NCI-H526 treated with DMSO at 0.1 percent for 48 hours (cell line): Measurements from ENCODE around the gene CD68.

Source experiments
- DNase-seq: peaks from one replicate; lab custom pipeline; 2025; lab: John Stamatoyannopoulos, UW

The CD68 gene

DNA sequence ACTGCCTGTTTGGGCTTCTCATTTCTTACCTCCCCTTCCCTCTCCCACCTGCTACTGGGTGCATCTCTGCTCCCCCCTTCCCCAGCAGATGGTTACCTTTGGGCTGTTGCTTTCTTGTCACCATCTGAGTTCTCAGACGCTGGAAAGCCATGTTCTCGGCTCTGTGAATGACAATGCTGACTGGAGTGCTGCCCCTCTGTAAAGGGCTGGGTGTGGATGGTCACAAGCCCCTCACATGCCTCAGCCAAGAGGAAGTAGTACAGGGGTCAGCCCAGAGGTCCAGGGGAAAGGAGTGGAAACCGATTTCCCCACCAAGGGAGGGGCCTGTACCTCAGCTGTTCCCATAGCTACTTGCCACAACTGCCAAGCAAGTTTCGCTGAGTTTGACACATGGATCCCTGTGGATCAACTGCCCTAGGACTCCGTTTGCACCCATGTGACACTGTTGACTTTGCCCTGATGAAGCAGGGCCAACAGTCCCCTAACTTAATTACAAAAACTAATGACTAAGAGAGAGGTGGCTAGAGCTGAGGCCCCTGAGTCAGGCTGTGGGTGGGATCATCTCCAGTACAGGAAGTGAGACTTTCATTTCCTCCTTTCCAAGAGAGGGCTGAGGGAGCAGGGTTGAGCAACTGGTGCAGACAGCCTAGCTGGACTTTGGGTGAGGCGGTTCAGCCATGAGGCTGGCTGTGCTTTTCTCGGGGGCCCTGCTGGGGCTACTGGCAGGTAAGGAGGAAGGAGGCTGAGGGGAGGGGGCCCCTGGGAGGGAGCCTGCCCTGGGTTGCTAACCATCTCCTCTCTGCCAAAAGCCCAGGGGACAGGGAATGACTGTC is at the start of gene CD68:
Gene CD68, plus strand, starts transcription at position 638 of the 833 bp plus-strand sequence. Its CDS starts 40 bp downstream, at position 678.
- DNase-seq: no peak

- DNase-seq: no peak
These were observed 49.2 kb upstream of the CD68 start for GRCh38 chr17:7530023-7530900.

- DNase-seq: no peak
These were observed 41.4 kb upstream of the CD68 start for GRCh38 chr17:7538050-7538449.

DNA sequence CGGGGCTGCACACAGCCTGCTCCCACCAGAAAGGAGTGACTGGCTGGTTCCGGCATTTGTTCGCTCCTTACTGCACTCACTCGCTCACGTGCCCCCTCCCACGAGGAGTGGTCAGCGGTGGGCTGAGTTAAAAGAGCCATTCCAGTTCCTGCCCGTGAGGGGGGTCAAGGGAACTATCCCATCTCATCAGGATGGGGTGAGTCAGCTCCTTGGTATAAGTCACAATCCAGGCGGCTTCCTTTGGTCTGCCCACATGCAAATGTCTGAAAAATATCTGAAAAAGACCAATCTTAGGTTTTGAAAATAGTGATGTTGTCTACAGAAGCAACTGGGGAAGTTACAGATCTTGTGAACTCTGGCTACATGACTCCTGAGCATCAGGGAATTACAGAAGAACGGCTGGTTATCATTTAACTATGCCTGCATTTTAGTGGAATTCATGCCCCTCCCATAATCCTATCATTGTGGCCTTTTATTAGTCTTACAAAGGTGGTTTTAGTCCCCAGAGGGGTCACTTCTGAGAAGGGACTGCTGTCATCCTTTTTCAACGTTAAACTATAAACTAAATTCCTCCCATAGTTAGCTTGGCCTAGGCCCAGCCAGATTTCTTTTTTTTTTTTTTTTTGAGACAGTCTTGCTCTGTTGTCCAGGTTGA is 40.4 kb upstream of the CD68 start:
- no peak for DNase-seq

- DNase-seq: no peak
These were observed 38.3 kb upstream of the CD68 start for GRCh38 chr17:7541074-7541621.

DNA sequence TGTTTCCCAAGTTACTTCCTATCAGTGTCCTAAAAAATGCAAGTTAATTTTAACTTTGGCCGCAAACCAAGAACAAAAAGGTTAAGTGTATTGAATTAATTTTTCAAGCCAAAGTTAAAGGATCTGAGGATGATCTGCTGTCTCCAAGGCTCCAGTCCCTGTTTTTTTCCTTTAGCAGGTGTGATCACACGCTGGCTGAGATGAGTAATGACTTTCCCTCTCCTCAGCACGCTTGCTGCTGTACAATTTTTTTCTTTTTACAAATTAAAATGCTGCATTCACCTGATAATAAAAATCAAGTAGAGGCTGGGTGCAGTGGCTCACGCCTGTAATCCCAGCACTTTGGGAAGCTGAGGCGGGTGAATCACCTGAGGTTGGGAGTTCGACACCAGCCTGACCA is 34.5 kb upstream of the CD68 start:
- DNase-seq: no peak

DNA sequence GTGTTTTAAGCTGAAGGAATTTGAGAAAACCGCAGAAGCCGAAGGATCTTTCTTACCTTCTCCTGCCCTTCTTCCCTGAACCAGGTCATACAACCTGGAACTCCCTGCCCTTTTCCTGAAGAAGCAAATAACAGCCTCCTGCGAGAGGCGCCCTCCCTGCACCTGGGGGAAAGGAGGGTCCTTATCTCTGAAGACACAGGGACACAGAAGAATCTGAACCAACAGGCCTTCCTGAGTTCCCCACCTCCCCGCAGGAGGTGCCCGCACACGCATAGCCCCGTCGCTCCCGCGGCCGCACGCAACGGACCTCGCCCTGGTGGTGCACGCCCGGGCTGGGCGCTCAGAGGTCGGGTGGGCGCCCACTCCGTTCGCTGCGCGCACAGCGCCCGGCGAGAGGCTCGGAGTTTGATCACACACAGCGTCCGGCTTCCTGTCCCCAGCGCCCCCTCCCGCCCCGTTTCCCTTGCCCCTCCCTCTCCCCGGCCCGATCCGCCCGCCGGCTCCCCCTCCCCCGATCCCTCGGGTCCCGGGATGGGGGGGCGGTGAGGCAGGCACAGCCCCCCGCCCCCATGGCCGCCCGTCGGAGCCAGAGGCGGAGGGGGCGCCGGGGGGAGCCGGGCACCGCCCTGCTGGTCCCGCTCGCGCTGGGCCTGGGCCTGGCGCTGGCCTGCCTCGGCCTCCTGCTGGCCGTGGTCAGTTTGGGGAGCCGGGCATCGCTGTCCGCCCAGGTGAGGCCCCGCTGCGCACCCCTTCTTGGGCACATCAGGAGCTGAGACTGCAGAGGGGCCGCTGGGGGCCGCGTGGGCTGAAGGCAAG is 30.6 kb upstream of the CD68 start, which contains the start of gene TNFSF12:
Gene TNFSF12, plus strand, starts transcription at position 474 of the 816 bp plus-strand sequence. Its CDS starts 96 bp downstream, at position 570.
- no peak for DNase-seq

DNA sequence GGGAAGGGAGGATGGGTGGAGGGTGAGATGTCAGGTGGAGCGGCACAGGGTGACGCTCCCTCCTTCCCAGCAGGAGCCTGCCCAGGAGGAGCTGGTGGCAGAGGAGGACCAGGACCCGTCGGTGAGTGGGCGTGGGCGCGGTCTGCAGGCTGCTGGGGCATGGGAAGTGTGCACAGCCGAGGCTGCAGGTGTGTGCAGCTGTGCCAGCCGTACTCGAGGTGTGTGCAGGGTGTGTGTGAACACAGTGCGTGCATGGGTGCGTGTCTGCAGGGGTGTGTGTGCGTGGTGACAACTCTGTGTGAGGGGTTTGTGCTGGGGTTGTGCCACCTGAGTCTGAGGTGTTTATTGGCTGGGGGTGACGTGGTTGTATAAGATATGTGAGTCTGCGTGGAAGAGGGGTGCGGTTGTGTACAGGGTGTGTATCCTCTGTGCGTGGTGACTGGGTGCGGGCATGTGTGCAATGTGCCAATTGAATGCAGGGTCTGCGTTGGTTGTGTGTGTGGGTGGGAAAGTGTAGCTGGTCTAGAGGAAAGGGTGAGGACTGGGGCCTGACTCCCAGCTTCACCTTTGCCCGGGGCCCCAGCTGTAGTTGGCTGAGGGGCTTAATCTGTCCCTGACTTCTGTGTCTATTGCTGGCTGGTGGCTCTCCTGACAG is 29.9 kb upstream of the CD68 start:
- DNase-seq: no peak

- DNase-seq: no peak
These were observed 29.1 kb upstream of the CD68 start for GRCh38 chr17:7550344-7550743.

- DNase-seq: no peak
These were observed 28.0 kb upstream of the CD68 start for GRCh38 chr17:7551396-7551795.

- DNase-seq: no peak
These were observed 26.8 kb upstream of the CD68 start for GRCh38 chr17:7552621-7553051.

- no peak for DNase-seq
These were observed 26.1 kb upstream of the CD68 start for GRCh38 chr17:7553356-7553755.

DNA sequence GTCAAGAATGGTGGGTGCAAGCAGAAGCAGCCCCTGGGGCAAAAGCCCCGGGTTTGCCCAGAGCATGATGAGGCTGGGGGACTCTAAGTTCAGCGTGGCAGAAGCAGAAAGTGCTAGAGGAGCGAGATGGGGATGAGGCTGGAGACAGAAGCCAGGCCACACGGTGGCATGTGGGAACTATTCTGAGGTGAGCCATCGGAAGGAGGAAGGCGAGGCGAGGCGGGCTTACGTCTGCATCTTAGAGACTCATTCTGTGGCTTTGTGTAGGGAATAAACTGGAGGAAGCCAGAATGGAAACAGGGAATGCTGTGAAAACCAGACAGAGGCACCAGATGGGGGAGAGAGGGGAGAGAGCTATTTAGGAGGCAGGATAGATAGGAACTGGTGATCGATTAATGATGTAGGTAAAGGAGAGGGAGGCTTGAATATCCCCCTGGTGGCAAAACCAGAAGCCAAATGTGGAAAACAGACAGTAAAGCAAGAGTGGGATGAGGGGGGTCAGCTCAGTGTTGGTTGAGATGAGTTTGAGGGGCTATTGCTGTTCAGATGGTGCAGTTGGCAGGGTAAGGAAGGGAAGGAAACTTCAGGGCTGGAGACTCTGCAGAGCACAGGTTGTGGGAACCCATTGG is 24.0 kb upstream of the CD68 start:
- no peak for DNase-seq

DNA sequence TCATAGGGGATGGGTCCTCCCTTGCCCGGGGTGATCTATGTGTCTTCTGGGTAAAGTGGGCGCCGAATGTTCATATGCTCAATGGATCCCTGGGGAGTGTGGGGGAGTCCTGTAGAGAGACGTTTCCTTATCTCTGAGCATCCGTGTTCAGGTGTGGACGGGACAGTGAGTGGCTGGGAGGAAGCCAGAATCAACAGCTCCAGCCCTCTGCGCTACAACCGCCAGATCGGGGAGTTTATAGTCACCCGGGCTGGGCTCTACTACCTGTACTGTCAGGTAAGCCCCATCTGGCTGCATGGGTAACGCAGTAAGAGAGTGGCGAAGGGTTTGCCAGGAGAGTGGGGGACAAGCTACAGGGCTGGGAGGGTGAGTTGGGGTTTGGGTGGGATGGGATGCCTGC is 22.8 kb upstream of the CD68 start:
- DNase-seq: no peak

DNA sequence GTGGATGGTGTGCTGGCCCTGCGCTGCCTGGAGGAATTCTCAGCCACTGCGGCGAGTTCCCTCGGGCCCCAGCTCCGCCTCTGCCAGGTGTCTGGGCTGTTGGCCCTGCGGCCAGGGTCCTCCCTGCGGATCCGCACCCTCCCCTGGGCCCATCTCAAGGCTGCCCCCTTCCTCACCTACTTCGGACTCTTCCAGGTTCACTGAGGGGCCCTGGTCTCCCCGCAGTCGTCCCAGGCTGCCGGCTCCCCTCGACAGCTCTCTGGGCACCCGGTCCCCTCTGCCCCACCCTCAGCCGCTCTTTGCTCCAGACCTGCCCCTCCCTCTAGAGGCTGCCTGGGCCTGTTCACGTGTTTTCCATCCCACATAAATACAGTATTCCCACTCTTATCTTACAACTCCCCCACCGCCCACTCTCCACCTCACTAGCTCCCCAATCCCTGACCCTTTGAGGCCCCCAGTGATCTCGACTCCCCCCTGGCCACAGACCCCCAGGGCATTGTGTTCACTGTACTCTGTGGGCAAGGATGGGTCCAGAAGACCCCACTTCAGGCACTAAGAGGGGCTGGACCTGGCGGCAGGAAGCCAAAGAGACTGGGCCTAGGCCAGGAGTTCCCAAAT is 22.2 kb upstream of the CD68 start:
- no peak for DNase-seq

GRCh38 chr17:7557775-7558543 is 21.5 kb upstream of the CD68 start:
- DNase-seq: no peak

DNA sequence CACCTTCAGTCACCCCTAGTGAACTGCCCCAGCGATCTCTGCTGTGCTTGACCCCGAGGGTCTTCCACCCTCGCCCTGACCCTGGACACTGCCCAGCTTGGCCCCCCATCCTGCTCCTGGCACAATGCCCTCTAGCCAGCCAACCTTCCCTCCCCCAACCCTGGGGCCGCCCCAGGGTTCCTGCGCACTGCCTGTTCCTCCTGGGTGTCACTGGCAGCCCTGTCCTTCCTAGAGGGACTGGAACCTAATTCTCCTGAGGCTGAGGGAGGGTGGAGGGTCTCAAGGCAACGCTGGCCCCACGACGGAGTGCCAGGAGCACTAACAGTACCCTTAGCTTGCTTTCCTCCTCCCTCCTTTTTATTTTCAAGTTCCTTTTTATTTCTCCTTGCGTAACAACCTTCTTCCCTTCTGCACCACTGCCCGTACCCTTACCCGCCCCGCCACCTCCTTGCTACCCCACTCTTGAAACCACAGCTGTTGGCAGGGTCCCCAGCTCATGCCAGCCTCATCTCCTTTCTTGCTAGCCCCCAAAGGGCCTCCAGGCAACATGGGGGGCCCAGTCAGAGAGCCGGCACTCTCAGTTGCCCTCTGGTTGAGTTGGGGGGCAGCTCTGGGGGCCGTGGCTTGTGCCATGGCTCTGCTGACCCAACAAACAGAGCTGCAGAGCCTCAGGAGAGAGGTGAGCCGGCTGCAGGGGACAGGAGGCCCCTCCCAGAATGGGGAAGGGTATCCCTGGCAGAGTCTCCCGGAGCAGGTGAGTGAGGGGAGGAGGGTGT is 20.7 kb upstream of the CD68 start, which contains the start of gene TNFSF13:
Gene TNFSF13, plus strand, starts transcription at position 207 of the 776 bp plus-strand sequence. Its CDS starts 290 bp downstream, at position 497.
- no peak for DNase-seq
